H9 (cell line): Measurements from ENCODE around the gene PLEKHA5. TPM values are rescaled to one million over a fixed set of nuclear protein-coding genes. Genes with fewer than 3 reads are reported as not detected.

ENCODE experiments used
- DNase-seq: peaks from one replicate; pipeline ENCODE4 v3.0.0-alpha.2; 2017
- H2AFZ ChIP-seq: one replicate; pipeline ENCODE4 v1.6.1; 2013; ENCODE audit warnings: mild to moderate bottlenecking, low read length, control low read depth, moderate library complexity
- H2AK5ac ChIP-seq: 2 replicates; pipeline ENCODE4 v1.6.1; 2013; ENCODE audit warnings: low read length, control low read depth, mixed read lengths; ENCODE audit not compliant: insufficient read length
- H2BK120ac ChIP-seq: one replicate; pipeline ENCODE4 v1.6.1; 2013; ENCODE audit warnings: low read depth, mild to moderate bottlenecking, low read length, control low read depth, inconsistent platforms; ENCODE audit not compliant: poor library complexity, severe bottlenecking
- H2BK12ac ChIP-seq: 2 replicates; pipeline ENCODE4 v1.6.1; 2013; ENCODE audit warnings: low read length, control low read depth, mixed read lengths, low read depth; ENCODE audit not compliant: insufficient read length
- H2BK15ac ChIP-seq: 2 replicates; pipeline ENCODE4 v1.6.1; 2013; ENCODE audit warnings: low read depth, low read length, control low read depth
- H2BK20ac ChIP-seq: one replicate; pipeline ENCODE4 v1.6.1; 2013; ENCODE audit warnings: low read depth, mild to moderate bottlenecking, low read length, control low read depth, inconsistent platforms; ENCODE audit not compliant: poor library complexity, severe bottlenecking
- H2BK5ac ChIP-seq: 2 replicates; pipeline ENCODE4 v1.6.1; 2013; ENCODE audit warnings: low read length, control low read depth, mixed read lengths; ENCODE audit not compliant: insufficient read length
- H3K14ac ChIP-seq: 2 replicates; pipeline ENCODE4 v1.6.1; 2013; ENCODE audit warnings: low read length, control low read depth; ENCODE audit not compliant: insufficient read depth
- H3K18ac ChIP-seq: 2 replicates; pipeline ENCODE4 v1.6.1; 2013; ENCODE audit warnings: low read depth, mild to moderate bottlenecking, mixed read lengths, low read length, control low read depth; ENCODE audit not compliant: insufficient read length
- H3K23ac ChIP-seq: 2 replicates; pipeline ENCODE4 v1.6.1; 2013; ENCODE audit warnings: low read length, control low read depth, mixed read lengths, low read depth; ENCODE audit not compliant: insufficient read length
- H3K23me2 ChIP-seq: 2 replicates; pipeline ENCODE4 v1.6.1; 2013; ENCODE audit warnings: low read depth, mild to moderate bottlenecking, mixed read lengths, low read length, control low read depth; ENCODE audit not compliant: insufficient read length, poor library complexity, severe bottlenecking
- H3K27ac ChIP-seq: 2 replicates; pipeline ENCODE4 v1.5.1; 2013; ENCODE audit warnings: low read length, control low read depth, mixed read lengths, low read depth; ENCODE audit not compliant: insufficient read length
- H3K27me3 ChIP-seq: 2 replicates; pipeline ENCODE4 v1.6.1; 2013; ENCODE audit warnings: low read length, control low read depth, inconsistent platforms; ENCODE audit not compliant: insufficient read depth
- H3K4ac ChIP-seq: 2 replicates; pipeline ENCODE4 v1.6.1; 2013; ENCODE audit warnings: low read depth, mild to moderate bottlenecking, control low read depth, inconsistent platforms, low read length, moderate library complexity
- H3K4me1 ChIP-seq: 2 replicates; pipeline ENCODE4 v1.6.1; 2013; ENCODE audit warnings: low read length, control low read depth, inconsistent platforms; ENCODE audit not compliant: insufficient read depth
- H3K4me2 ChIP-seq: 2 replicates; pipeline ENCODE4 v1.6.1; 2013; ENCODE audit warnings: low read length, control low read depth, mixed read lengths; ENCODE audit not compliant: insufficient read length, insufficient read depth
- H3K56ac ChIP-seq: 2 replicates; pipeline ENCODE4 v1.6.1; 2013; ENCODE audit warnings: low read depth, mild to moderate bottlenecking, mixed read lengths, low read length, control low read depth; ENCODE audit not compliant: insufficient read length
- H3K79me1 ChIP-seq: 2 replicates; pipeline ENCODE4 v1.6.1; 2013; ENCODE audit warnings: low read depth, mild to moderate bottlenecking, moderate library complexity, low read length, control low read depth, inconsistent platforms; ENCODE audit not compliant: insufficient read depth, poor library complexity, severe bottlenecking
- H3K79me2 ChIP-seq: 2 replicates; pipeline ENCODE4 v1.6.1; 2013; ENCODE audit warnings: low read length, control low read depth, inconsistent platforms; ENCODE audit not compliant: insufficient read depth
- H3K9ac ChIP-seq: 2 replicates; pipeline ENCODE4 v1.6.1; 2013; ENCODE audit warnings: low read length, control low read depth, mixed read lengths; ENCODE audit not compliant: insufficient read length; ENCODE audit errors: extremely low read depth
- H3K9me3 ChIP-seq: one replicate; pipeline ENCODE4 v1.6.1; 2013; ENCODE audit warnings: low read depth, low read length, inconsistent platforms; ENCODE audit not compliant: control insufficient read depth
- H3T11ph ChIP-seq: one replicate; pipeline ENCODE4 v1.6.1; 2013; ENCODE audit warnings: mild to moderate bottlenecking, low read length, control low read depth, inconsistent platforms
- H4K20me1 ChIP-seq: one replicate; pipeline ENCODE4 v1.6.1; 2013; ENCODE audit not compliant: control insufficient read depth, insufficient read length, insufficient read depth
- H4K5ac ChIP-seq: 2 replicates; pipeline ENCODE4 v1.6.1; 2013; ENCODE audit warnings: low read depth, mild to moderate bottlenecking, mixed read lengths, low read length, control low read depth; ENCODE audit not compliant: insufficient read length
- H4K8ac ChIP-seq: replicated peaks from 2 replicates; pipeline ENCODE4 v1.6.1; 2013; ENCODE audit warnings: low read length, control low read depth, mixed read lengths, low read depth; ENCODE audit not compliant: insufficient read length
- H4K91ac ChIP-seq: 2 replicates; pipeline ENCODE4 v1.6.1; 2013; ENCODE audit warnings: low read depth, mild to moderate bottlenecking, moderate library complexity, mixed read lengths, low read length, control low read depth; ENCODE audit not compliant: insufficient read length
- H3K27ac Mint-ChIP-seq, 3 experiments: 2 replicates in 2 of 3; 3 replicates in 1 of 3; pipeline ENCODE4 v1.8.0; 2020 to 2021; ENCODE audit warnings: mixed read lengths in 3 of 3, mild to moderate bottlenecking in 1 of 3, moderate library complexity in 1 of 3
- H3K27me3 Mint-ChIP-seq: 2 replicates; pipeline ENCODE4 v1.8.0; 2021; ENCODE audit warnings: low read depth, mild to moderate bottlenecking, moderate library complexity, mixed read lengths
- H3K36me3 Mint-ChIP-seq, 3 experiments: 2 replicates in 2 of 3; 3 replicates in 1 of 3; pipeline ENCODE4 v1.8.0; 2020 to 2021; ENCODE audit warnings: low read depth in 3 of 3, mixed read lengths in 3 of 3; ENCODE audit not compliant: insufficient read depth in 1 of 3
- H3K4me1 Mint-ChIP-seq, 2 experiments: 2 replicates each; pipeline ENCODE4 v1.8.0; 2020; ENCODE audit warnings: mixed read lengths in 2 of 2
- H3K4me3 Mint-ChIP-seq, 2 experiments: 2 replicates in 1 of 2; 3 replicates in 1 of 2; pipeline ENCODE4 v1.8.0; 2020 to 2021; ENCODE audit warnings: mild to moderate bottlenecking in 2 of 2, mixed read lengths in 2 of 2, moderate library complexity in 1 of 2
- H3K9me3 Mint-ChIP-seq, 2 experiments: 2 replicates in 1 of 2; 3 replicates in 1 of 2; pipeline ENCODE4 v1.8.0; 2020; ENCODE audit warnings: mild to moderate bottlenecking in 2 of 2, mixed read lengths in 2 of 2, moderate library complexity in 1 of 2
- total RNA-seq: library from RNA; stranded (reverse); gene quantifications from 2 replicates; pipeline ENCODE4 v1.2.1, GENCODE V29; 2021
- TF ChIP-seq, protein P1 (sequence below): fragments of 200-600 bp; sonication (generic); conservative IDR thresholded peaks from 3 replicates; pipeline ENCODE4 v1.8.0; 2021; ENCODE audit warnings: antibody characterized with exemption, mild to moderate bottlenecking

Gene PLEKHA5
- total RNA-seq, 1 experiment from 2014 or later, result 86.7 TPM

DNA sequence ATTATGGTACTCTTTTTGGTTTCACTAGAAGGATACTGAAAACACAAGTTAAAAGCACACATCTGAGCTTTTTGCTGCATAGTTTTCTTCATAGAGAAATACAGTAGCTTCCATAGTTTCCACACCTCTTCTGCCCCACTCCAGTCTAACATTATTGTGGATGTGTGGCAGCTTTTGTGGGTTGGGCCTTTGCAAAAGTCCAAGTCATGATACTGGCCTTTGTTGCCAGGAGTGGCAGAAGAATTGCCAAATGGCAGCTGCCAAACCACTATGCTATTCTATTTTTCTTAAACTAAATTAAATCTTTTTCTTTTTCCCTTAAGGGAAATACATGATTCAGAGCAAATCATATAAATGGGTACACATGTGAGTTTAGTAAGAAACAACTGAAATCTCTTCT lies 114.8 kb downstream of the PLEKHA5 start:
- Histone ChIP-seq H3K27ac (no peak overlapping the region), H2BK120ac (no peak overlapping the region), H2BK20ac (no peak overlapping the region), H2AFZ (no peak overlapping the region), H4K91ac (no peak overlapping the region), H3K4me1 (no peaks in the 10 kb centered on the region), H2BK12ac (no peak overlapping the region), H3K79me1 (peaks cover 3% of the 10 kb centered on the region), H3T11ph (no peak overlapping the region), H3K23ac (no peak overlapping the region), H4K8ac (no peak overlapping the region), H3K79me2 (no peaks in the 10 kb centered on the region; the same call in 1 of the 2 replicates), H3K9me3 (no peaks in the 10 kb centered on the region), H3K14ac (no peak overlapping the region), H2AK5ac (no peak overlapping the region), H4K5ac (no peak overlapping the region), H3K56ac (no peak overlapping the region), H3K23me2 (no peaks in the 10 kb centered on the region), H3K4ac (no peak overlapping the region), H3K4me2 (no peak overlapping the region), H3K18ac (no peak overlapping the region), H3K9ac (no peak overlapping the region), H3K27me3 (no peaks in the 10 kb centered on the region), H2BK15ac (no peak overlapping the region), H2BK5ac (no peak overlapping the region), H4K20me1 (no peaks in the 10 kb centered on the region)
- Mint-ChIP-seq H3K4me1 (peaks cover 9 to 11% of the 10 kb centered on the region in 2 experiments), H3K27me3 (no peaks in the 10 kb centered on the region), H3K27ac (no peak overlapping the region), H3K4me3 (no peak overlapping the region), H3K9me3 (no peaks in the 10 kb centered on the region), H3K36me3 (no peaks in the 10 kb centered on the region)
- TF ChIP-seq, protein P1, sequence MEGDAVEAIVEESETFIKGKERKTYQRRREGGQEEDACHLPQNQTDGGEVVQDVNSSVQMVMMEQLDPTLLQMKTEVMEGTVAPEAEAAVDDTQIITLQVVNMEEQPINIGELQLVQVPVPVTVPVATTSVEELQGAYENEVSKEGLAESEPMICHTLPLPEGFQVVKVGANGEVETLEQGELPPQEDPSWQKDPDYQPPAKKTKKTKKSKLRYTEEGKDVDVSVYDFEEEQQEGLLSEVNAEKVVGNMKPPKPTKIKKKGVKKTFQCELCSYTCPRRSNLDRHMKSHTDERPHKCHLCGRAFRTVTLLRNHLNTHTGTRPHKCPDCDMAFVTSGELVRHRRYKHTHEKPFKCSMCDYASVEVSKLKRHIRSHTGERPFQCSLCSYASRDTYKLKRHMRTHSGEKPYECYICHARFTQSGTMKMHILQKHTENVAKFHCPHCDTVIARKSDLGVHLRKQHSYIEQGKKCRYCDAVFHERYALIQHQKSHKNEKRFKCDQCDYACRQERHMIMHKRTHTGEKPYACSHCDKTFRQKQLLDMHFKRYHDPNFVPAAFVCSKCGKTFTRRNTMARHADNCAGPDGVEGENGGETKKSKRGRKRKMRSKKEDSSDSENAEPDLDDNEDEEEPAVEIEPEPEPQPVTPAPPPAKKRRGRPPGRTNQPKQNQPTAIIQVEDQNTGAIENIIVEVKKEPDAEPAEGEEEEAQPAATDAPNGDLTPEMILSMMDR, result no peak
- DNase-seq, result no peak
